Measurements from ENCODE around the gene CNOT9. TPM values are rescaled to one million over a fixed set of nuclear protein-coding genes. Genes with fewer than 3 reads are reported as not detected.
"Not testable (repeated sequence)": the region's sequence is repeated elsewhere in the genome, so short reads cannot be mapped to it uniquely, and the experiment has no call there.

CNOT9 gene
- total RNA-seq, 1 experiment from 2014 or later, result 74.9 TPM

DNA sequence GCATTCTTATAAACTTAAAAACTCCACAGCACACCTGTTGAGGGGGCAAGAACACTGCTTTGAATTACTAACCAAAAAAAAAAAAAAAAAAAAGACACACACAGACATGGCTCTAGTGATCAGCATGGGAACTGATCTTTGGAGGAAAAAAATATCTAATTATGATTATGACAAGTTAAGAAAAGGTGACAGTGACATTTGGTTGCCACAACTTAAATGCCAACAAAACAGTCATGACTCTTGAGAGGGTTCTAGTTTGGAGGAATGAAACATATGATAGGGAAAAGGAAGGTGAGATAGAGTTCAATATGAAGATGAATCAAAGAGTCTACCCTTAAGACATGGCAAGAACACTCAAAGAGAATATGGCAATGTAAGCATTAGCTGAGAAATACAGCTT, 21.1 kb upstream of the CNOT9 start:
- Histone ChIP-seq H2AFZ (ENCODE audit: low read length) (no peak overlapping the region), H3K4me2 (ENCODE audit: low read depth, low read length, poor library complexity, severe bottlenecking) (no peak overlapping the region), H3K9me3 (ENCODE audit: low read length) (no peaks in the 10 kb centered on the region), H3K4me3 (ENCODE audit: low read length) (no peak overlapping the region), H3K4me1 (ENCODE audit: low read length) (no peaks in the 10 kb centered on the region), H3K36me3 (ENCODE audit: insufficient read depth, low read length) (peaks cover 56% of the 10 kb centered on the region; the same call in 1 of the 2 replicates), H4K20me1 (ENCODE audit: insufficient read depth, low read depth, low read length) (no peaks in the 10 kb centered on the region), H3K9ac (ENCODE audit: low read length) (no peak overlapping the region), H3K27ac (ENCODE audit: low read length) (no peak overlapping the region), H3K79me2 (ENCODE audit: low read length) (0 out of 2 replicates have a peak, but pooled peaks cover 7% of the 10 kb centered on the region), H3K9me2 (replicated peaks; ENCODE audit: insufficient read depth, low read length) (no peaks in the 10 kb centered on the region), H3K27me3 (ENCODE audit: low read length) (no peaks in the 10 kb centered on the region)
- no peak for DNase-seq

DNA sequence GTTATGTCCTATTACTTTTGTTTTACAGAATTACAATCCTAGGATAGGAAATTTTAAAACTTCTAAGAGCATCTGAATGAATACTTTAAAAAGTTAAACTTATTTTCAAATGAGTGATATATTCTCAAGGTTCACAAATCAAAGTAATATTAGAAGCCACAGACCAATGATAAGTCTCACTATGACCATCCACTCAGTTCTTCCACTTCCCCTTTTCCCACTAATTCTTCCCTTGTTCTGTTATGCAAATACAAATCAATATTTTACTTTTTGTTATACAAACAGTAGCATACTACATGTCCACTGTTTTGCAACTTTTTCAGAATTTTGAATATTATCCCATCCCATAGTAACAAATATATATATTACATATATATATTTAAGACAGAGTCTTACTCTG, 20.7 kb upstream of the CNOT9 start:
- no peak overlapping the region for H3K27ac ChIP-seq (ENCODE audit: low read length)
- no peaks in the 10 kb centered on the region for H4K20me1 ChIP-seq (ENCODE audit: insufficient read depth, low read depth, low read length)
- H2AFZ ChIP-seq (ENCODE audit: low read length), result no peak overlapping the region
- no peaks in the 10 kb centered on the region for H3K9me3 ChIP-seq (ENCODE audit: low read length)
- H3K27me3 ChIP-seq (ENCODE audit: low read length), result no peaks in the 10 kb centered on the region
- H3K4me2 ChIP-seq (ENCODE audit: low read depth, low read length, poor library complexity, severe bottlenecking), result no peak overlapping the region
- no peak overlapping the region for H3K4me3 ChIP-seq (ENCODE audit: low read length)
- no peaks in the 10 kb centered on the region for H3K4me1 ChIP-seq (ENCODE audit: low read length)
- H3K79me2 ChIP-seq (ENCODE audit: low read length), result 0 out of 2 replicates have a peak, but pooled peaks cover 8% of the 10 kb centered on the region
- no peak for DNase-seq
- H3K36me3 ChIP-seq (ENCODE audit: insufficient read depth, low read length), result peaks cover 57% of the 10 kb centered on the region
- no peak overlapping the region for H3K9ac ChIP-seq (ENCODE audit: low read length)
- H3K9me2 ChIP-seq (replicated peaks; ENCODE audit: insufficient read depth, low read length), result no peaks in the 10 kb centered on the region

DNA sequence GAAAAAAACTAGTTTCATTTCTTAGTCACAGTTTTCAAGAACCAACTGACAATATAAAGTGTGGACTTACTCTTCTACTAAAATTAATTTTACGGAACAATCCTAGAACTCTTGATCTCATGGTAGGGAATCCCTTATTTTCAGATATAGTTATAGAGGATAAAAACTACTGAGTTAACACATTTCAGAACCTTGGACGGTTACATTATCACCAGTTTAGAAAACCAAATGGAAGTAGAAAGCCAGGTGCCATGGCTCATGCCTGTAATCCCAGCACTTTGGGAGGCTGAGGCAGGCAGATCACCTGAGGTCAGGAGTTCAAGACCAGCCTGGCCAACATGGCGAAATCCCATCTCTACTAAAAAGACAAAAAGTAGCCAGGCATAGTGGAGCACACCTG, 14.4 kb upstream of the CNOT9 start:
- not testable (repeated sequence) for H3K4me1 ChIP-seq (ENCODE audit: low read length); H2AFZ ChIP-seq (ENCODE audit: low read length); H3K9ac ChIP-seq (ENCODE audit: low read length); H4K20me1 ChIP-seq (ENCODE audit: insufficient read depth, low read depth, low read length); DNase-seq; H3K9me3 ChIP-seq (ENCODE audit: low read length); H3K4me3 ChIP-seq (ENCODE audit: low read length); H3K27ac ChIP-seq (ENCODE audit: low read length); H3K9me2 ChIP-seq (replicated peaks; ENCODE audit: insufficient read depth, low read length); H3K4me2 ChIP-seq (ENCODE audit: low read depth, low read length, poor library complexity, severe bottlenecking); H3K27me3 ChIP-seq (ENCODE audit: low read length)
- H3K79me2 ChIP-seq (ENCODE audit: low read length), result peaks cover 20% of the 10 kb centered on the region
- H3K36me3 ChIP-seq (ENCODE audit: insufficient read depth, low read length), result peaks cover 63% of the 10 kb centered on the region

DNA sequence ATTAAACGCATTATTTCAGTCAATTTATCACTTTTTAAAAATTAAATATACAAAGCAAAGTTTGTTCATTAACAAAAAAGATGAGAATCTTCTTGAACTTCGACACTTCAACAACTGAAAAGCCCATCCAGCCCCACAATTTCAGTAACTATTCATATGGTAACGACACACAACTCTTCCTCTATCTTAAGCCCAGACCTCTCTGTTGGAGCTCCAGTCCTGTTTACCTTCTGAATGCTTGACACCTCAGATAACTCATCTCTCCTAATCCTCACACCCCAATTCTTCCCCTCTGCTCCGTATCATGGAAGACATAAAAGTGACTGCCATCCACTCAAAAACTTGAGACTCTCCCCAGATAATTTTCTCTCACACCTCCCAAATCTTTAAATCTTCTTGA, 13.1 kb upstream of the CNOT9 start:
- H3K27ac ChIP-seq (ENCODE audit: low read length), result no peak overlapping the region
- H3K4me3 ChIP-seq (ENCODE audit: low read length), result no peak overlapping the region
- no peaks in the 10 kb centered on the region for H3K9me3 ChIP-seq (ENCODE audit: low read length)
- H3K4me1 ChIP-seq (ENCODE audit: low read length), result peaks cover 3% of the 10 kb centered on the region; the same call in 1 of the 2 replicates
- H3K4me2 ChIP-seq (ENCODE audit: low read depth, low read length, poor library complexity, severe bottlenecking), result no peak overlapping the region
- H3K9me2 ChIP-seq (replicated peaks; ENCODE audit: insufficient read depth, low read length), result no peaks in the 10 kb centered on the region
- H3K27me3 ChIP-seq (ENCODE audit: low read length), result no peaks in the 10 kb centered on the region
- H2AFZ ChIP-seq (ENCODE audit: low read length), result no peak overlapping the region
- DNase-seq, result no peak
- H4K20me1 ChIP-seq (ENCODE audit: insufficient read depth, low read depth, low read length), result no peaks in the 10 kb centered on the region
- no peak overlapping the region for H3K9ac ChIP-seq (ENCODE audit: low read length)
- H3K79me2 ChIP-seq (ENCODE audit: low read length), result peaks cover 32% of the 10 kb centered on the region
- H3K36me3 ChIP-seq (ENCODE audit: insufficient read depth, low read length), result peaks cover 73% of the 10 kb centered on the region

DNA sequence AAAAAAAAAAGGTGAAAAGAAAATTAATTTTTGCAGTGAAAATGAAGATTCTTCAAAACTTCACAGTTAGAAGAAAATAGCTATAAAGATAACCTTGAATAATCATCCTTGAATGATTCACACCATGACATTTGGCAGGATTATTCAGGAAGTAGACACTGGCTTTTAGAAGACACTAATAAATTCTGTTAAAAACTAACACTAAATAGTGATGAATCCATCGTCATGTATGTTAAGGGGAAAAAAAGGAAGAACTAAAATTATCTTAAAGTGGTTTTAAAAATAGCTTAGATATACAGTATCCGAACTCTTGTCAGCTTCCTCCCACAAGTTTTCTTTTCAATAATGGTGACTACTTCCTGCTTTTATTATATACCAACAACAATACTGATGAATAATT, 10.7 kb upstream of the CNOT9 start:
- no peak overlapping the region for H3K27ac ChIP-seq (ENCODE audit: low read length)
- H3K36me3 ChIP-seq (ENCODE audit: insufficient read depth, low read length), result peaks cover 65% of the 10 kb centered on the region
- no peak overlapping the region for H3K4me2 ChIP-seq (ENCODE audit: low read depth, low read length, poor library complexity, severe bottlenecking)

DNA sequence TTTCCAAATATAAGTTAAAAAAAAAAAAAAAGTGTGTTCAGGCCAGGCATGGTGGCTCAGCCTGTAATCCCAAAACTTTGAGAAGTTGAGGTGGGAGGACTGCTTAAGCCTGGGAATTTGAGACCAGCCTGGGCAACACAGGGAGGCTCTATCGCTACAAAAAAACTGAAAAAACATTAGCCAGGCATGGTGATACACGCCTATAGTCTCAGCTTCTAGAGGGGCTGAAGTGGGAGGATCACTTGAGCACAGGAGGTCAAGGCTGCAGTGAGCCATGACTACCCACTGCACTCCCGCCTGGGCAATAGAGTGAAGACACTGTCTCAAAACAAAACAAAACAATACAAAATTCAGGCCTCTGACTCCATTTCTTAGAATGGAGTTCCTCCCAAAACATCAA, 9.7 kb upstream of the CNOT9 start:
- Histone ChIP-seq H3K4me1 (ENCODE audit: low read length) (peaks cover 3% of the 10 kb centered on the region; the same call in 1 of the 2 replicates), H3K9me3 (ENCODE audit: low read length) (no peaks in the 10 kb centered on the region), H3K4me2 (ENCODE audit: low read depth, low read length, poor library complexity, severe bottlenecking) (no peak overlapping the region), H3K79me2 (ENCODE audit: low read length) (peaks cover 53% of the 10 kb centered on the region), H3K27ac (ENCODE audit: low read length) (no peak overlapping the region), H3K27me3 (ENCODE audit: low read length) (no peaks in the 10 kb centered on the region), H3K9ac (ENCODE audit: low read length) (no peak overlapping the region), H3K36me3 (ENCODE audit: insufficient read depth, low read length) (peaks cover 56% of the 10 kb centered on the region; the same call in 1 of the 2 replicates), H3K4me3 (ENCODE audit: low read length) (no peak overlapping the region), H3K9me2 (replicated peaks; ENCODE audit: insufficient read depth, low read length) (no peaks in the 10 kb centered on the region), H4K20me1 (ENCODE audit: insufficient read depth, low read depth, low read length) (no peaks in the 10 kb centered on the region), H2AFZ (ENCODE audit: low read length) (no peak overlapping the region)
- DNase-seq, result no peak

More for the DNA sequence above, 10.7 kb upstream of the CNOT9 start:
- no peak for DNase-seq
- H3K27me3 ChIP-seq (ENCODE audit: low read length), result no peaks in the 10 kb centered on the region
- no peak overlapping the region for H3K4me3 ChIP-seq (ENCODE audit: low read length)
- no peak overlapping the region for H2AFZ ChIP-seq (ENCODE audit: low read length)
- H3K79me2 ChIP-seq (ENCODE audit: low read length), result peaks cover 47% of the 10 kb centered on the region
- H3K9ac ChIP-seq (ENCODE audit: low read length), result no peak overlapping the region
- H3K9me2 ChIP-seq (replicated peaks; ENCODE audit: insufficient read depth, low read length), result no peaks in the 10 kb centered on the region
- no peaks in the 10 kb centered on the region for H4K20me1 ChIP-seq (ENCODE audit: insufficient read depth, low read depth, low read length)
- H3K9me3 ChIP-seq (ENCODE audit: low read length), result no peaks in the 10 kb centered on the region
- peaks cover 3% of the 10 kb centered on the region; the same call in 1 of the 2 replicates for H3K4me1 ChIP-seq (ENCODE audit: low read length)

DNA sequence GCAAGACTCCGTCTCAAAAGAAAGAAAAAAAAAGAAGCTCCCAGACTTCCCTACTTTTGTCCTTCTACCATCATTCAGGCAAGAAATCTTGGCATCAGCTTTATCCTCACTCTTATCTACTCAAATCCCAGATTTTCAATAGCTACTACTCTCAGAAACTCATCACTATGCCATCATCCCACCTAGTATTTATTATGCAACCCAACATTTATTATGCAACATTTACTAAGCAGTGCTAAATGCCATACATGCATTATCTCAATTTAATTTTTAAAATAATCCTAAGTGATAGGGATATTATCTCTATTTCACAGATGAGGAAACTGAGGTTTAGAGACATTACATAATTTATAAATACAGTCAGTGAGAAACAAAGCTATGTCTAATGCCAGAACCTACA, 4.6 kb upstream of the CNOT9 start:
- H4K20me1 ChIP-seq (ENCODE audit: insufficient read depth, low read depth, low read length), result no peaks in the 10 kb centered on the region
- H3K9me3 ChIP-seq (ENCODE audit: low read length), result no peaks in the 10 kb centered on the region
- DNase-seq, result no peak
- H3K9ac ChIP-seq (ENCODE audit: low read length), result no peak overlapping the region
- H3K79me2 ChIP-seq (ENCODE audit: low read length), result peaks cover 84% of the 10 kb centered on the region
- H3K4me2 ChIP-seq (ENCODE audit: low read depth, low read length, poor library complexity, severe bottlenecking), result no peak overlapping the region
- no peaks in the 10 kb centered on the region for H3K27me3 ChIP-seq (ENCODE audit: low read length)
- no peak overlapping the region for H2AFZ ChIP-seq (ENCODE audit: low read length)
- peaks cover 43% of the 10 kb centered on the region for H3K36me3 ChIP-seq (ENCODE audit: insufficient read depth, low read length)
- H3K4me1 ChIP-seq (ENCODE audit: low read length), result peaks cover 17% of the 10 kb centered on the region
- no peaks in the 10 kb centered on the region for H3K9me2 ChIP-seq (replicated peaks; ENCODE audit: insufficient read depth, low read length)
- H3K27ac ChIP-seq (ENCODE audit: low read length), result no peak overlapping the region
- H3K4me3 ChIP-seq (ENCODE audit: low read length), result no peak overlapping the region

DNA sequence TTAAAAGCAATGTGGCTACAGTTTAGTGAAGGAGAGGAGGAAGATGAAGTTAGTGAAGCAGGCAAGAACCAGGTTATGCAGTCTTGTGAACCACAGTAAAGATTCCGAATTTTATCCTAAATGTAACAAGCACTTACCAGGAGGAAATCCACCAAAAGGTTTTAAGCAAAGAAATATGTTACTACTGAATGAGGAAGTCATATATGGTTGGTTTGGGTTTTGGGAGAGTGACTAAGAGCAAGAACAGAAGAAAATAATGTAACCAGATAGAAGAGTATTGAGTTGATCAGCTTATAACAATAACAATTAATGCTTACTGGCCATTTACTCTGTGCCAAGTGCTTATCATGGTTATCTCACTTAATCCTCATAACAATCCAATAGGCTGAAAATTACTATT, 2.3 kb upstream of the CNOT9 start:
- peaks cover 90% of the 10 kb centered on the region for H3K79me2 ChIP-seq (ENCODE audit: low read length)
- H3K4me1 ChIP-seq (ENCODE audit: low read length), result peaks cover 31% of the 10 kb centered on the region
- H4K20me1 ChIP-seq (ENCODE audit: insufficient read depth, low read depth, low read length), result no peaks in the 10 kb centered on the region
- H3K27ac ChIP-seq (ENCODE audit: low read length), result no peak overlapping the region
- no peaks in the 10 kb centered on the region for H3K9me2 ChIP-seq (replicated peaks; ENCODE audit: insufficient read depth, low read length)
- H3K9me3 ChIP-seq (ENCODE audit: low read length), result no peaks in the 10 kb centered on the region
- H3K9ac ChIP-seq (ENCODE audit: low read length), result peak overlapping the region; percentile 86
- no peak overlapping the region for H2AFZ ChIP-seq (ENCODE audit: low read length)
- no peak for DNase-seq
- peak overlapping the region; percentile 89 for H3K4me3 ChIP-seq (ENCODE audit: low read length)
- peaks cover 24% of the 10 kb centered on the region for H3K36me3 ChIP-seq (ENCODE audit: insufficient read depth, low read length)
- peak overlapping the region; percentile 74 for H3K4me2 ChIP-seq (ENCODE audit: low read depth, low read length, poor library complexity, severe bottlenecking)
- no peaks in the 10 kb centered on the region for H3K27me3 ChIP-seq (ENCODE audit: low read length)

DNA sequence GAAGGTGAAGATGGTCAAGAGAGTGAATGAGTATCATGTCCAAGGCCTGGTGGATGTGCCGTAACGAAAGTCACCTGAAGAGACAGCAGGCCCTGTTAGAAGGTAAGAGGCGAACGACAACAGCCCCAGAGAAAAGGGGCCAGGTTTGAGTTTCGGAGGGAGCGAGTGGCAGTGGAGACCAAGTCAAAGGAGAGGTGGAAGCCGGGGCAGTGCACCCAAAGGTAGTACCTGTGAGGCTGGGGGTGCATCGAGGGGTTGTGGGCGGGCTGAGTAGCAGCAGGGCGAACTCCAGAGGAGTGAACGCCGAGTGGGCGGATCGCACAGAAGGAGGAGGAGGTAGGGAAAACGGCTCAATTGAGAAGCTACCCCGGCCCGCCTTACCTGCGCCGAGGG, 846 bp upstream of the CNOT9 start:
- Histone ChIP-seq H3K27ac (ENCODE audit: low read length) (peak overlapping the region; percentile 35; the same call in 1 of the 2 replicates), H3K9me3 (ENCODE audit: low read length) (no peaks in the 10 kb centered on the region), H3K36me3 (ENCODE audit: insufficient read depth, low read length) (peaks cover 25% of the 10 kb centered on the region)

More for the DNA sequence above, 846 bp upstream of the CNOT9 start:
- Histone ChIP-seq H3K9ac (ENCODE audit: low read length) (peak overlapping the region; percentile 86), H3K27me3 (ENCODE audit: low read length) (no peaks in the 10 kb centered on the region), H3K4me1 (ENCODE audit: low read length) (peaks cover 31% of the 10 kb centered on the region), H3K79me2 (ENCODE audit: low read length) (peaks cover 93% of the 10 kb centered on the region), H3K4me3 (ENCODE audit: low read length) (peak overlapping the region; percentile 89), H4K20me1 (ENCODE audit: insufficient read depth, low read depth, low read length) (no peaks in the 10 kb centered on the region), H2AFZ (ENCODE audit: low read length) (peak overlapping the region; percentile 44; the same call in 1 of the 2 replicates), H3K9me2 (replicated peaks; ENCODE audit: insufficient read depth, low read length) (no peaks in the 10 kb centered on the region), H3K4me2 (ENCODE audit: low read depth, low read length, poor library complexity, severe bottlenecking) (peak overlapping the region; percentile 74)
- DNase-seq, result no peak

All from Karpas-422 (cell line).